SW480 (cell line): ENCODE data around the gene TMEM187.

Experiments
- DNase-seq: peaks from one replicate; pipeline ENCODE4 v3.0.0-alpha.2; 2016; ENCODE audit warnings: low spot score

Gene TMEM187

GRCh38 chrX:153972368-153973126, at the start of gene TMEM187:
TMEM187 (plus strand) TSS chrX:153972754; CDS start chrX:153982063, 9,309 bp downstream.
- peak; percentile 90 for DNase-seq

- no peak for DNase-seq
These were observed 49.4 kb upstream of the TMEM187 start for GRCh38 chrX:153922932-153923857.

GRCh38 chrX:153924149-153924861, 48.2 kb upstream of the TMEM187 start:
- DNase-seq = peak; percentile 69

GRCh38 chrX:153925387-153925738, 47.2 kb upstream of the TMEM187 start:
- DNase-seq = no peak

GRCh38 chrX:153925739-153926551, 46.6 kb upstream of the TMEM187 start, which contains the start of gene ARHGAP4:
ARHGAP4 (minus strand) TSS chrX:153926264; CDS start chrX:153926202, 62 bp downstream.
- DNase-seq = peak; percentile 49

- DNase-seq = peak; percentile 60
These were observed 46.0 kb upstream of the TMEM187 start for GRCh38 chrX:153926552-153926857.

- DNase-seq = peak; percentile 77
These were observed 45.5 kb upstream of the TMEM187 start for GRCh38 chrX:153926858-153927671.

- DNase-seq = no peak
These were observed 45.0 kb upstream of the TMEM187 start for GRCh38 chrX:153927672-153927921.

- DNase-seq = peak; percentile 98
These were observed 44.4 kb upstream of the TMEM187 start for GRCh38 chrX:153927922-153928760.

GRCh38 chrX:153928846-153929245, 43.7 kb upstream of the TMEM187 start:
- DNase-seq = no peak

GRCh38 chrX:153929576-153929975, 43.0 kb upstream of the TMEM187 start:
- no peak for DNase-seq

GRCh38 chrX:153930011-153930910, 42.3 kb upstream of the TMEM187 start:
- DNase-seq = no peak

GRCh38 chrX:153931151-153931550, 41.4 kb upstream of the TMEM187 start:
- DNase-seq = no peak

GRCh38 chrX:153931748-153932147, 40.8 kb upstream of the TMEM187 start:
- no peak for DNase-seq

GRCh38 chrX:153932220-153932915, 40.2 kb upstream of the TMEM187 start:
- DNase-seq = no peak

- no peak for DNase-seq
These were observed 38.8 kb upstream of the TMEM187 start for GRCh38 chrX:153933748-153934147.

- DNase-seq = no peak
These were observed 38.3 kb upstream of the TMEM187 start for GRCh38 chrX:153934148-153934761.

- peak; percentile 75 for DNase-seq
These were observed 37.7 kb upstream of the TMEM187 start, which contains the start of gene NAA10 for GRCh38 chrX:153934762-153935325. NAA10 (minus strand) TSS chrX:153935037; CDS start chrX:153934904, 133 bp downstream.
